Measurements from ENCODE around the gene KIAA0513.

GRCh38 chr16:85078952-85079351 lies 51.4 kb downstream of the KIAA0513 start:
- TF ChIP-seq, protein P1, sequence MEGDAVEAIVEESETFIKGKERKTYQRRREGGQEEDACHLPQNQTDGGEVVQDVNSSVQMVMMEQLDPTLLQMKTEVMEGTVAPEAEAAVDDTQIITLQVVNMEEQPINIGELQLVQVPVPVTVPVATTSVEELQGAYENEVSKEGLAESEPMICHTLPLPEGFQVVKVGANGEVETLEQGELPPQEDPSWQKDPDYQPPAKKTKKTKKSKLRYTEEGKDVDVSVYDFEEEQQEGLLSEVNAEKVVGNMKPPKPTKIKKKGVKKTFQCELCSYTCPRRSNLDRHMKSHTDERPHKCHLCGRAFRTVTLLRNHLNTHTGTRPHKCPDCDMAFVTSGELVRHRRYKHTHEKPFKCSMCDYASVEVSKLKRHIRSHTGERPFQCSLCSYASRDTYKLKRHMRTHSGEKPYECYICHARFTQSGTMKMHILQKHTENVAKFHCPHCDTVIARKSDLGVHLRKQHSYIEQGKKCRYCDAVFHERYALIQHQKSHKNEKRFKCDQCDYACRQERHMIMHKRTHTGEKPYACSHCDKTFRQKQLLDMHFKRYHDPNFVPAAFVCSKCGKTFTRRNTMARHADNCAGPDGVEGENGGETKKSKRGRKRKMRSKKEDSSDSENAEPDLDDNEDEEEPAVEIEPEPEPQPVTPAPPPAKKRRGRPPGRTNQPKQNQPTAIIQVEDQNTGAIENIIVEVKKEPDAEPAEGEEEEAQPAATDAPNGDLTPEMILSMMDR (IDR thresholded peaks at IDR 0.05): no peak
- TF ChIP-seq EP300 (IDR thresholded peaks at IDR 0.05; ENCODE audit: low read depth): no peak
